Brain pericyte (primary cell): Measurements from ENCODE around the gene DPPA3.
"Not testable (repeated sequence)": the region's sequence is repeated elsewhere in the genome, so short reads cannot be mapped to it uniquely, and the experiment has no call there.

Source experiments
- DNase-seq: peaks from one replicate; pipeline ENCODE4 v3.0.0-alpha.2; 2012; ENCODE audit warnings: low read depth, low spot score

The DPPA3 gene

DNA sequence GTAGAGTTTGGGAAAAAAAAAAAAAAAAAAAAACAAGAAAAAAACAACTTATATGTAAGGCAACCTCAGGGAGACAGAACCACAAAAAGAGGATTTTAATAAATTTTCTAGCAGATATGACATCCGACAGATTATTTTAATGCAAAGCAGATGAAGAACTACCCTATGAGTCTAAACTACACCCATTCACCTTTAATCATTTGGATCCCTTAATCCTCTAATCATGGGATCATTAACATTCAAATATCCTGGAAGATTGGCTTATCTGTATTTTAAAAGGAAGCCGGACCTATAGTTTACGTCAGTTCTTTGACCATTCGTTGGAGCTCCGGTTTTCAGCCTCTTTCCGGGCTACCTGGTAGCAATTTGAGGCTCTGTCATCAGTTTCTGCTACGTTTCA lies at the start of gene DPPA3:
TSS of gene DPPA3 (plus strand) at position 301 of the 400 bp plus-strand sequence. CDS start 138 bp downstream, outside the sequence.
- DNase-seq, result no peak

DNA sequence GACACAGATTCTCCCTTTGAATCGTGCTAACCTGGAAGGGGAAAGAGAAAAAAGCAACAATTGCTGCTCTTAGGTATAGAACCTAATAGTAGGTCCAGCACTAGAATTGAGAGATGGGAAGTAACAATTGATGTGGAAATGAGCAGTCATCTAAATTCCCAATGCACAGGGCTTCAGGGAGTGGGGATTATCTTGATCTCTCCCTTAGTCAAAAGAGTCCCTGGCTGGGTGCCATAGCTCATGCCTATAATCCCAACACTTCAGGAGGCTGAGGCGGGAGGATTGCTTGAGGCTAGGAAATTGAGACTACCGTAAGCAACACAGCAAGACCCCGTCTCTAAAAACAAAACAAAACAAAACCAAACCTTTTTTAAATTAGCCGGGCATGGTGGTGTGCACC lies 49.5 kb upstream of the DPPA3 start:
- no peak for DNase-seq

DNA sequence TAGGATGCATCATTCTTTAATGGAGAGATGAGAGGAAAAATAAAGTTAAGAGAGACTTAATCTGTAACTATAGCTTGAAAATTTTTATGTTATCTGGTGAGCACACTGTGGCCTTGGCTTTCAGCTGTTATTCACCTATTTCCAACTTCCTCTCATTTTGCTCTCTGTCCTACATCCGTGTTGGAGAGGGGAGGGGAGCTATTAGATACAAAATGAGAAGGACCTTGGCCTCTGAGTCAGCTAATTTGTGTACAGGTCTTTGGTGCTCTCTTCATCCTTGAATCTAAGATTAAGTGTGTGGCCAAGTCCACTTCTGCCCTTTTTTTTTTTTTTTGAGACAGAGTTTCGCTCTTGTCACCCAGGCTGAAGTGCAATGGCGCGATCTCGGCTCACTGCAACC lies 44.6 kb upstream of the DPPA3 start:
- no peak for DNase-seq

DNA sequence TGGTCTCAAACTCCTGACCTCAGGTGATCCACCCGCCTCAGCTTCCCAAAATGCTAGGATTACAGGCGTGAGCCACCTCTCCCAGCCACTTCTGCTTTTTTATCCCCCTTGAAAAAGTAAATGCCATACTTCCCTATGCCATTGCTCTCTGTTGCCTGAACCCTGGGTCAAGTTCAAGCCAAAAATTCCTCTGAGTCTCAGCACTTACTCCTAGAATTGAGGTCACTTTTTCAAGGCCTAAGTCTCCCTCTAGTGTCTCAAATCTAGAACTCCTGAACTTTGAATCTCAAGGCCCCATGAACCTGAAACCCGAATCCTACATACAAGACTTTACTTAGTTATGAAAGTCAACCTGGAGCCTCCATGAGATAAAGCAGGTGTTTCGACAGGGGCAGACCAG lies 44.1 kb upstream of the DPPA3 start:
- no peak for DNase-seq

DNA sequence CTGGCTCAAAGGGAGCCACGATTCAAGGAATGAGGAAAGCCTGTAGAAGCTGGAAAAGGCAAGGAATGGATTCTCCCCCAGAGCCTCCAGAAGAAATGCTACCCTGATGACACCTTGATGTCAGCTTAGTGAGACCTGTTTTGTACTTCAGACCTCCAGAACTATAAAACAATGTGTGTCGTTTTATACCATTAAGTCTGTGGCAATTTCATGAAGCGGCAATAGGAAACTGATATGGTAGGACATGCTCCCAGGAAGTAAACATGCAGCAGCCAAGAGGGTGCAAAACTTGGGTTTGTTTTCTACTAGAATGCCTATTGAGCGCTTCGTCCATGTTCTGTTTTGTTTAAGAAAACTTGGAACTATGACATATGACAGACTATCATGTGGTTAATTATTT lies 43.1 kb upstream of the DPPA3 start:
- DNase-seq, result no peak

DNA sequence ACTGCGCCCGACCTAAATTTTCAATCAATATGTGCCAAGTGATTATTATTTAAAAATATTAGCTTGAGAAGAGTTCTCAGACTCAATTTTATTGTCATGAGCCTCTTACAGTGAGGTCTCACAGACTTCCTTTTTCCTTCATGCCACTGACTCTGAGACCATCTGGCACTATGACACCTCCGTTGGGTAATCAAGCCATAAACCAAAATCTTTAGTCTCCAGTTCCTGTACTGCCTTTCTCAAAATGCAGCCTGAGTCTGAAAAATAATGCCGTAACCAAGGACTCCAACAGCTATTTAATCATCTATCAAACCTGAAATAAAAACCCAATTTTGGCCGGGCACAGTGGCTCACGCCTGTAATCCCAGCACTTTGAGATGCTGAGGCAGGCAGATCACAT lies 35.8 kb upstream of the DPPA3 start:
- not testable (repeated sequence) for DNase-seq

DNA sequence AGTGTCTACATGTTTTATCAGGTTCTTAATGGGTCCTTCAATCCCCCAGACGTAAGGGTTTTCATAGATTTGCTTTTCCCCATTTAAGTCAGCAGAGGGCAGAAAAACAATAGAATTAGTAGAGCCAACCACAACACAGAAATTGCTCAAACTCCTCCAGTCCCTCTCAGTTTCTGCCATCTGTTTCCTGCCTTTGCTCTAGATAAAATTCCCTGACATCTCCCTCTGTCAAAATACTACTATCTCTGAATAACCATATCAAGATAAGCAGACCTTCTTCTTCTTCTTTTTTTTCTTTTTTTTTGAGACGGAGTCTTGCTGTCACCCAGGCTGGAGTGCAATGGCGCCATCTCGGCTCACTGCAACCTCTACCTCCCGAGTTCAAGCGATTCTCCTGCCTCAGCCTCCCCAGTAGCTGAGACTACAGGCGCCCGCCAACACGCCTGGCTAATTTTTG lies 33.8 kb upstream of the DPPA3 start:
- not testable (repeated sequence) for DNase-seq

DNA sequence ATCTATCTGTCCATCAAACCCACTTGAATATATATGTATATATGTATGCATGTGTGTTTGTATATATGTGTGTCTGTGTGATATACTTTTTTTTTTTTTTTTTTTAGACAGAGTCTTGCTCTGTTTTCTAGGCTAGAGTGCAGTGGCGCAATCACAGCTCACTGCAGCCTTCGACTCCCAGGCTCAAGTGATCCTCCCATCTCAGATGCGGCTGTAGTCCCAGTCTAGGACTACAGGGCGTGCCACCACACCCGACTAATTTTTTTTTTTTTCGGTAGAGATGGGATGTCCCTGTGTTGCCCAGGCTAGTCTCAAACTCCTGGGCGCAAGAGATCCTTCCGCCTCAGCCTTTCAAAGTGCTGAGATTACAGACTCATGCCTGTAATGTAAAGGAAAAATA lies 32.5 kb upstream of the DPPA3 start:
- DNase-seq, result no peak

DNA sequence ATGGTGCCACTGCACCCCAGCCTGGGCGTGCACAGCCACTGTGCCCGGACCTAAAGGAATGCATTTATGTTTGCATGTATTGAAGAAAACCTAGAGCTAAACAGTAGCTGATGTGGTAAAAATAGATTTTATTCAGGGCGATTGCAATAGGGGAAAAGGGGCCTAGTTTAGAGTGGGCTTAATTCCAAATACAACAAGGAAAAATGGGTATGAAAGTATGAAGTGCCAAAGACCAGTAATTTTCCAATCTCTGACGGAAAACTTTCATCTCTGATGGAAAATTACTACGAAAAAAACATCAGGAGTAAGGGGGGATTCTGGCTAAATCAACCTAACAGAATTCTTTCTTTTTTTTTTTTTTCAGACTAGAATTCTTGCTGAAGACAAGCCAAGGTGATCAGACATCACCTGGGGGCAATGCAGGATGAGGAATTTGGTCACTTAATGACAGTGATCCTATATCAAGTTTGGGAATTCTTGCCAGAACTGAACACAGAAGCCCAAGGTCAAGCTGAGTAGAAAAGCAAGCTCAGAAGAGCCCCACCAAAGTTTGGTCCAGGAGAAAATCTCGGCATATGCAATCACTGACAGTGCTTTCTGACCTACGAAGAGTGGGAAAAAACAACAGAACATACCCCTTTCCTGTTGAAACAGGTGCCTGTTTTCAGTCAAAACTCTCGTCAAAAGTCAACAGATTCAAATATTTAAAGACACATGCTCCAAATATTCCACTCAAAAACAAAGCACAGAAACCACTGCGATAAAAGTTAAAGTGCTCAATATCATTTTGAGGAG lies 31.8 kb upstream of the DPPA3 start:
- no peak for DNase-seq

DNA sequence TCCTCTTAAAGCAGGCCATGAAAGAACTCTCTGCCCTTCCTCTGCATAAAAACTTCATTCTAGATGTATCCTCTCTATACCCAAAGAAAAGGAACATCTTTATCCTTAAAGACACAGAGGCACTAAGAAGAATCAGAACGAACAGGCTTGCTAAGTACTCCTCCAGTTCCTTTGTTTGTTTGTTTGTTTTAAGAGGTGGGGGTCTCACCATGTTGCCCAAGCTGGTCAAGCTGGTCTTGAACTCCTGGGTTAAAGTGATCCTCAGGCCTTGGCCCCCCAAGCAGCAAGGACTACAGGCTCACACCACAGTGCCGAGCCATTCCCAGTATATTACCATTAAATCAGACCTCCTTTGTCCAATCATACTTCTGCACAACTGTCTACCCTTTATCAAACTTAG lies 29.7 kb upstream of the DPPA3 start:
- no peak for DNase-seq

DNA sequence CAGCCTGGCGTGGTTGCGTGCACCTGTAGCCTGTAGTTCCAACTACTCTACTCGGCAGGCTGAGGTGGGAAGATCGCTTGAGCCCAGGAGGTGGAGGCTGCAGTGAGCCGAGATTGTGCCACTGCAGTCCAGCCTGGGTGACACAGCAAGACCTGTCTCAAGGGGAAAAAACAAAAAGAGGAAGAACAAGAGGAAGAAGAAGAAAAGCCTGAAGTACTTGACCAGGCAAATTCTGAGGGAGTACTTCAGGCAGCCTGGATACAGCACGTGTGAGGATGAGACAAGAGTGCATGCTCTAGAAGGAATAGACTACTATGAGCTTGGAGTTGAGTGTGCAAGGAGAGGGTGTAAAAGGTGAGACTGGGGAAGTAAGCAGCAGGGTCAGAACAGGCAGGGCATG lies 17.4 kb upstream of the DPPA3 start:
- DNase-seq, result no peak

DNA sequence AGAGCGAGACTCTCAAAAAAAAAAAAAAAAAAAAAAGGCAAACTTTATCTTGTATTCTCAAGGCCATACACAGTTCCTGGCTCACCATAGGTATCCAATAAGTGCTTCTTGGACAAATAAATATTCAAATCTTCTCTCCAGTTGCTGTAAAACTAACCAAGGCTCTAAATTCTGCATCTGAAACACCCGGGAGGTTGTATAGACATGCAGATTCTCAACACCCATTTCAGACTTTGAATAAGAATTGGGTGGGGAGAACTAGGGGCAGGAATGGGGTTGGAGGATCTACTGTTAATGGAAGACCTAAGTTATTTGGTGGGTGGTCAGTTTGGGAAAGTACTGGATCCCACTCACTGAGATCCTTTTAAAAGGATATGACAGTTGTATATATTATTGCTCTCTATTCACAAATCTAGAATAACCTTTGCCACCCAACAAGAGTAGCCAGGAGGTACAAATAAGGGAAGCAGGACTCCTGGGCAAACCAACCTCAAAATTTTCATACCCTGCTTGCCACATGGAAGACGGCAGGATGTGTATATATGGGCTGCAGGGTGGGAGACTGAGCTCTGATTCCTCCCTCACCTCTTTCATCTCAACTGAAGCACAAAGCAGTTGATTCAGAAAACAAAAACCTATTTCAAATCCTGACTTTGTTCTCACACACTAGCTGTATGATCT lies 16.5 kb upstream of the DPPA3 start:
- no peak for DNase-seq

DNA sequence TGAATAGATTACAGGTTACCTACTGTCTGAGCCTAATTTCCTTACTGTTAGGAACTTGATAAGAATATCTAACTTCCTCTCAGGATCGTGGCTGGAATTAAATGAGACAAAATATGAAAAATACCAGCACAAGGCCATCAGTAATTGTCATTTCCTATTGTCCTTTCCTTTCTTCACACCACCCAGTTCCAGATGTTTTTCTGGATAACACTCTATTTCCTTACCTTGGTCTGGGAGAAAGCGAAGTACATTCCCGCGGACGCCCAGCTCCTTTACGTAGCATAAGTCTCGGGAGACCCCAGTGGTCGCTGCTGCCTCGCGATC lies 16.0 kb upstream of the DPPA3 start:
- DNase-seq, result no peak

DNA sequence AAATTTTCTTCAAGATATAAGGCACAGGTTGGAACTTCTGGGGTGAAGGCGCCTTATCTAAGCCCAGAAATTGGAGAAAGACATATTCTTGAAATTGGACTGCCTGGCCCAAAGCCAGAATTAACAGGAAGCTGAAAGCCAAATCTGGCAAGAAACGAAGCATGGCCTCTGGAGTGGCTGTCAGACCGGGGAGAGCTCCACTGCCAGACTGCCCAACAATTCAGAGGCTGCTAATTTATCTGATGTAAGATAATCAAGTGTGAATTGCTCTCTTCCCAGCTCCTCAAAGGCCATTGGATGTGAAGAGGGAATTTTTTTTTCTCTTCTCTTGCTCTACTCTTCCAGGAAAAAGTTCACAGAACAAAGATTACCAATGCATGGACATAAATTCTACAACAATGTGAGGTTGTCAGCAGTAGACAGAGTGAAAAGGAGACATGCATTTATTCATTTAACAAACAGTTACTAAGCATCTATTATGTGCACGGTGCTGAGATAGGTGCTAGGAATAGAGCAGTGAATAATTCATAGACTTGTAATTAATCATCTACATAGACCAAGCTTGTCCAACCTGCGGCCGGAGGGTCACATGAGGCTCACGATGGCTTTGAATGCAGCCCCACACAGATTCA lies 15.6 kb upstream of the DPPA3 start, which contains the start of gene GDF3:
TSS of gene GDF3 (minus strand) at position 210 of the 632 bp plus-strand sequence. CDS start at position 163, 47 bp downstream.
- no peak for DNase-seq

DNA sequence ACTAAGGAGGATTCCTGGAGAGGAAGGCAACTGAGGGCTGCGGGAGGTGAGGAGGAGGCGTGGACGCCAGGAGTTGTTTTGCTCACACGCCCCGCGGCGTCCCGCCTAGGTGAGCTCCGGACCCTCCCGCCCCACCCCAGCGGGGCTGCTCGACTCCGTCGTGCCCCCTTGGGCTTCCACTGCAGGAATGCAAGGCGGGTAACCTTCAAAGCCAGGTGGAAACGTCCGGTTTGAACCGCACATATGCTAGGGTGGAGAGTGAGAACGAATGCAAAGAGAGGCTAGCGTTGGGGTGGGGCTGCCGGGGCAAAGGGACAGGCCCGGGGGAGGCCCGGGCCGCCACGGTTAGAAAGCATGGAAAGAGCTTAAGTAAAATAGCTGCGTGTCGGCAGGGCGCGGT lies 5.4 kb upstream of the DPPA3 start:
- no peak for DNase-seq

DNA sequence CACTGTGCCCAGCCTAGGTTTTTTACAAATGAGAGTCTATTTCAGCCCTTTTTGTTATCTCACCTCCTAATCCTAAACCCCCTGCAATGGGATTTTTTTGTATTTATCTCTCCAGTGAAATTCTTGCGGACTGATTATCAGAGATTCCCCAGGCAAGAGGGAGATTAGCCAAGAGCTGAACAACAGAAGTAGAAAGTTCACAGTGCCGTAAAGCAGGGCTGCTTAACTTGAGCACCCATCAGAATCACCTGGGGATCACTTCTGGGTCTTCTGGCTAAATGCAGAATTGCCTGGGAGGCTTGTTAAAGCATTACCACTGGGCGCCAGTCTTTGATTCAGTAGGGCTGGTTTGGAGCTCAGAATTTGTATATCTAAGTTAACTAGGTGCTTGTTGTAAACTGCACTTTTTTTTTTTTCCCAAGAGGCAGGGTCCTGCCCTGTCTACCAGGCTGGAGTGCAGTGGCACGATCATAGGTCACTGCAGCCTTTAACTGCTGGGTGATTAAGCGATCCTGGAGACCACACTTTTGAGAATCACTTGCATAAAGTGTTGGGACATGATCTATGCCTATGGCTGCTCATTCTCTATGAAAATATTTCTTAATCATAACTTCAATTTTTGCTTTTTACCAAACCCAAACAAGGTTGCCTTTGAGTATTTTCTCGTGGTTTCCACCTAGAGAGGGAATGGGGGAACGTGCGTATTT lies 1.1 kb upstream of the DPPA3 start:
- no peak for DNase-seq

DNA sequence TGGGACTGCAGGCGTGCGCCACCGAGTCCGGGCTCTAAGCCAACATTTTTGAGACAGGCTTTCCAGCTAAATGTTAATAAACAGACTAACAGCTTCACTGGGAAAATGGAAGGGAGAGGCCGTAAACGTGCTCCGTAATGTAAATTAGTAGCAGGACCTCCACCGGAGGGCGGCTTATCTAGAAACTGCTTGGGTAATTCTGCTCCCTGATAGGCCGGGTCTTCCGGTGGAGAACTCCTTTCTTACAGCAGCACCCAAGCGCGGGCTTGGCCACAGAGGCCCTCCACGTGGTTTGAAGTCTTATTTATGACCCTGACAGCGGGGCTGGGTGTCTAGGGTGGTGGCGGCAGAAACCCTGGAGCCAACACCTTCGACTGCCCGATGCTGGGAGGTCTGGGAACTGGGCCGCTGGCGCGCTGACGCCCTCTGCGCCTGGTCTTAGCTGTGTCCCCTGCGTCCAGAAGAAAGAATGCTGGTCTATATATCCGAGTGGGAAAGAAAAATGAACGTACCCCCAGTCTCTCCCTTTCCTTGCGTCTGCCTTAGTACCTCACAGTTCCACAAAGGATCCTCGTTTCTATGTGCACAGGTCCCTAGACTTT lies 1.7 kb downstream of the DPPA3 start:
- DNase-seq, result no peak

DNA sequence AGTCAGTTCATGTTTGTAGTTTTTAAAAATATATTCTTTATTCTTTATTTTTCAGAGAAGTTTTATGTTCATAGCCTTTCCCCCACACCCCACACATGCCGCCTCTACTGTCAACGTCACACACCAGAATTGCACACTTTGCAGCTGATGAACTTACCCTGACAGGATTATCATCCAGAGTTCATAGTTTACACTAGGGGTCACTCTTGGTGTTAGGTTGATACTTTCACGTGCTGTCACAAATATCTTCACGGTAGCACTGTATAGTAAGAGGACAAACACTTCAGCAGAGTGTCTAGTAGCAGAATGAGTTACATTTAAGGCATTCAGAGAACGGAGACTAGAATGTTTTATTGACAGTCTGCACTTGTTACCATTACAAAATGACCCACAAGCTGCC lies 5.1 kb downstream of the DPPA3 start:
- no peak for DNase-seq

DNA sequence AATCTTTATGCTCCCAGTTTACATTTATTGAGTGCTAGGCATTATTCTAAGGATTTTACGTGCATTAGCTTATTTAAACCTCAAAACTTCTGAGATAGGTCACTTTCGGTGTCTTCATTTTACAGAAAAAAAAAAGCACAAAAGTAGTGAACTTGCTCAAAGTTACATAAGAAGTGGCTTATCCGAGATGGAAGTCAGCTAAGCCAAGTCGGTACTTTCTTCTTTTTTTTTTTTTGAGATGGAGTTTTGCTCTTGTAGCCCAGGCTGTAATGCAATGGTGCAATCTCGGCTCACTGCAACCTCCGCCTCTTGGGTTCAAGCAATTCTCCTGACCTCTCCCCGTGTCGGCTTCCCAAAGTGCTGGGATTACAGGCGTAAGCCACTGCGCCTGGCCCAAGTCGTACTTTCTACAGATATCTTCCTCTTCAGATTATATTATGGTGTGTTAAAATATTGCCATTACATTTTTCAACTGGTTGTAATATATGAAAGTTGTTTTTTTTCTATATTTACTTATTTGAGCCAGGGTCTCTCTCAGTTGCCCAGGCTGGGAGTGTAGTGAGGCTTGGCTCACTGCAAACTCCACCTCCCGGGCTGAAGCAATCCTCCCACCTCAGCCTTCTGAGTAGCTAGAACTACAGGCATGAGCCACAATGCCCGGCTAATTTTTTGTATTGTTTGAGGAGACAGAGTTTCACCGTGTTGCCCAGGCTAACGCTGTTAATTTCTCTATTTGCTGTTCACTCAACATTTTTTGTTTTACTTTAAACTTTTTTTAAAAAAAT lies 8.9 kb downstream of the DPPA3 start:
- DNase-seq, result no peak

DNA sequence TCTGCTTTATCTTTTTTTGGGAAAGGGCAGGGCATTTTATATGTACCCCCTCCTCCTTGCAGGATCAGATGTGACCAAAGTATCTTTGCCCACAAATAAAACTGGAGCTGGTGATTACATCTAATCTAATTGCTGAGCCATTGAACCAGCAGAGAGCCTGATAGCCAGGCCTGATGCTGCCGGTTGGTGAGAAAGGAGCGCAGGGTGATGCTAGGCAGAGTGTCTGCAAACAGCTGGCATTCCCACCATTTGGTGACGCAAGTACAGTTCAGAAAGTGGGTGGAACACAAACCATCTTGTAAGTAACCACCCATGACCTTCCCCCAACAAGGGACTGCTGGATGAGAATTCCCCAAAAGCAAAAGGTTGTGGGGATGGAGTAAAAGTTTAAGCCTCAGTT lies 12.7 kb downstream of the DPPA3 start:
- DNase-seq, result no peak

DNA sequence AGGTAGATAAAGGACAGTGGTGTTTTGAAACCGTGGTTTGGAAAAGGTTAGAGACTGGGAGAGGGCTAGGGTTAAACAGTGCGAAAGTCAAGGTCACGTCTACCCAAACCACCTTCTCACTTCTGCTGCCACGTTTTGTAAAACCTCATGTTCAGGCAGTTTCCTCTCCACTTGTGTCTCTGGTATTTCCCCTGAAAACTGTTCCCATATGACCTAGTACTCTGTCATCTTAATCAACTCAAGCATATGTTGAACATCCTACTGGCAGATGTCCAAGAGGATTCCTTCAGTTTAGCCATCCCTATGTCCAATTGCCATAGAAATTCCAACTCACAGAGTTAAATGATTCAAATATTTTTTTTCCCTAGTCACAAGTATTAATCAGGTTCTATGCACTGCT lies 18.5 kb downstream of the DPPA3 start:
- DNase-seq, result no peak
